GM21723 (cell line): ENCODE data around the gene C1QTNF2.

Source experiments
- ATAC-seq: cut with Tn5 transposase; IDR thresholded peaks from one replicate; pipeline ENCODE4 v1.9.1; 2021; ENCODE audit warnings: mild to moderate bottlenecking, moderate library complexity; ENCODE audit not compliant: unreplicated experiment

Gene C1QTNF2

GRCh38 chr5:160305319-160305718, 65.1 kb downstream of the C1QTNF2 start:
- no peak for ATAC-seq

GRCh38 chr5:160303690-160304089, 66.7 kb downstream of the C1QTNF2 start:
- no peak for ATAC-seq

GRCh38 chr5:160298189-160298588, 72.2 kb downstream of the C1QTNF2 start:
- ATAC-seq, result no peak

- no peak for ATAC-seq
Observed at GRCh38 chr5:160297776-160298175, 72.7 kb downstream of the C1QTNF2 start.
